ENCODE data around the gene C1orf174.

The C1orf174 gene

GRCh38 chr1:3939242-3940080 is 39.4 kb upstream of the C1orf174 start:
- DNase-seq (ENCODE audit: insufficient read length) (no peak), FAIRE-seq (no peak)
- no peak for TF ChIP-seq POLR2A (IDR thresholded peaks at IDR 0.05; ENCODE audit: low read depth, low read length)
- no peak for TF ChIP-seq POLR2AphosphoS5 (IDR thresholded peaks at IDR 0.05; ENCODE audit: low read depth, low read length)
- no peak for TF ChIP-seq TAF1 (IDR thresholded peaks at IDR 0.05; ENCODE audit: borderline replicate concordance, low read depth, low read length)

DNA sequence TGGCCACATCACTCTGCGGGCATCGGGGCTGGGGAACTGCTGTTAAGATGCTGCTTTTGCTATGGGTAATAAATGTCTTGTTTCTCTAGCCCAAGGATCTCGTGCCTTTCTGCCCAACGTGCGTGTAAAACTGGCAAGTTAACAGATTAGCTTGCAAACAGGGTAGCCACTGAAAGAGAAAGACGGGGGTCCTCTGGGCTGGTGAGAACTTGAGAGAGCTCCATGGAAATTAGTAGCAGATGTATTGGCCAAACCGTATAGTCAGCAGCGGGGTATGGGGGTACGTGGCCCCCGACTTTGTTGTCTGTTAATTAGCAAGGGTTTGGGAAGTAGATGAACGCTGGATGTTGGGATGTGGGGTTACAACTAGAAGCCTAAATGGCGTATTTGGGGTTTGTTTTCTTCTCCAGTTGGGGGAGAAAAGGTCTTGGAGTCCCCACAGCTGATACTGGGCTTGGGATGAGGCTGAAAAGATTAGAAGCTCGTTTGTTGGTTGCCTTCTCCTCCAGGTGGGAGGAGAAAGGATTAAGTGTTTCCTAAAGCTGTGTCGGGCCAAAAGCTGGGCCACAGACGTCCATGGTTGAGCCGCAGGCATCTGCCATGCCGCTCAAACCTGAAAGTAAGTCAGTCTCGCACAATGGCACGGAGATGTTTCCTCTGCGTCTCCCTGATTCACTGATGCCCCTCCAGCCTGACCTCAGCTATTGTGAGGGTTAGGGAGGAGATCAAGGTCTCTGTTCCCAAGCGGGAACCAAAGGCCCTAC is 32.3 kb upstream of the C1orf174 start:
- no peak for TF ChIP-seq POLR2AphosphoS5 (IDR thresholded peaks at IDR 0.05; ENCODE audit: low read depth, low read length)
- no peak for TF ChIP-seq POLR2A (IDR thresholded peaks at IDR 0.05; ENCODE audit: low read depth, low read length)
- no peak for TF ChIP-seq TAF1 (IDR thresholded peaks at IDR 0.05; ENCODE audit: borderline replicate concordance, low read depth, low read length)
- DNase-seq (ENCODE audit: insufficient read length): no peak
- no peak for FAIRE-seq

GRCh38 chr1:3931007-3931912 is 31.2 kb upstream of the C1orf174 start:
- DNase-seq (ENCODE audit: insufficient read length) (no peak), FAIRE-seq (no peak)
- TF ChIP-seq TAF1 (IDR thresholded peaks at IDR 0.05; ENCODE audit: borderline replicate concordance, low read depth, low read length) (no peak), POLR2AphosphoS5 (IDR thresholded peaks at IDR 0.05; ENCODE audit: low read depth, low read length) (no peak), POLR2A (IDR thresholded peaks at IDR 0.05; ENCODE audit: low read depth, low read length) (no peak)

- TF ChIP-seq POLR2AphosphoS5 (IDR thresholded peaks at IDR 0.05; ENCODE audit: low read depth, low read length) (no peak), POLR2A (IDR thresholded peaks at IDR 0.05; ENCODE audit: low read depth, low read length) (no peak), TAF1 (IDR thresholded peaks at IDR 0.05; ENCODE audit: borderline replicate concordance, low read depth, low read length) (no peak)
- DNase-seq (ENCODE audit: insufficient read length): no peak
- FAIRE-seq: no peak
Observed at GRCh38 chr1:3930301-3931006, 30.4 kb upstream of the C1orf174 start.

- FAIRE-seq: no peak
- TF ChIP-seq TAF1 (IDR thresholded peaks at IDR 0.05; ENCODE audit: borderline replicate concordance, low read depth, low read length): no peak
- no peak for TF ChIP-seq POLR2A (IDR thresholded peaks at IDR 0.05; ENCODE audit: low read depth, low read length)
- TF ChIP-seq POLR2AphosphoS5 (IDR thresholded peaks at IDR 0.05; ENCODE audit: low read depth, low read length): no peak
- DNase-seq (ENCODE audit: insufficient read length): no peak
Observed at GRCh38 chr1:3929126-3929525, 29.1 kb upstream of the C1orf174 start.

DNA sequence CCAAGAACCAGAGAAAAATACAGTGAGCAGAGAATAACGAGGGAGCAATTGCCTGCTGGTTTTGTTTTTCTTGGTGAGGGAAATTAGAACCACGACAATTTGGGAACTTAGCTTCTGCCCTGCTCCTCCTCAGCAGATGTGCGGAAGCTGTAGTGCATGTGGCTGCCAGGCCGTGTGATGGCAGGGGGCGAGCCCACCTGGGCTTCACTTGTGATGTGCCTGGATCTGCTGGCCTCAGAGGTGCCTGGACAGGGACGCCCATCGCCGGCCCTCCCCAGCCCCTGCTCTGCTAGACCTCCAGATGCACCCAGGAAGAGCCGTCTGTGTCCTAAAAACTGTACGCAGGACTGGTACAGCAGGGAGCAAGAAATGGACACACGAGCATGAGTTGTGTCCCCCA is 28.5 kb upstream of the C1orf174 start:
- no peak for DNase-seq (ENCODE audit: insufficient read length)
- no peak for TF ChIP-seq TAF1 (IDR thresholded peaks at IDR 0.05; ENCODE audit: borderline replicate concordance, low read depth, low read length)
- TF ChIP-seq POLR2A (IDR thresholded peaks at IDR 0.05; ENCODE audit: low read depth, low read length): no peak
- no peak for TF ChIP-seq POLR2AphosphoS5 (IDR thresholded peaks at IDR 0.05; ENCODE audit: low read depth, low read length)
- FAIRE-seq: no peak

GRCh38 chr1:3926956-3927355 is 26.9 kb upstream of the C1orf174 start:
- TF ChIP-seq POLR2AphosphoS5 (IDR thresholded peaks at IDR 0.05; ENCODE audit: low read depth, low read length) (no peak), TAF1 (IDR thresholded peaks at IDR 0.05; ENCODE audit: borderline replicate concordance, low read depth, low read length) (no peak), POLR2A (IDR thresholded peaks at IDR 0.05; ENCODE audit: low read depth, low read length) (no peak)
- FAIRE-seq (no peak), DNase-seq (ENCODE audit: insufficient read length) (no peak)

DNA sequence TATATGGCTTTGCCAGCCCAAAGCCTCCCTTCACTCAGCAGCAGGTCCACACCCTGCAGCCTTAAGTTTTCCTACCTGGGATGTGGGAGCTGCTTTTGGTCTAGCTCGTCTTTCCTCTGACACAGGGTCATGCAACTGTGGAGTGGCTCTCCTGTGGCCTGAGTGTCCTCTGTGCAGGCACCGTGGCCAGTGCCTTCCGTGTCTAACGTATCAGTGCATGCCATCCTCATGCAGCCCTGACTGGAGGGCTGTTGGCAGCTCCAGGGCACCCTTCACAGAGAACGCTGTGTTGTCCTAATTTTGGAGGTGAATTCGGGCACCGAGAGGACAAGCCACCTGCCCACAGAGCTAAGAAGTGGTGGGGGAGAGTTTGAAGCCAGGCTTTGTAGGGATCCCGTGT is 25.7 kb upstream of the C1orf174 start:
- FAIRE-seq (no peak), DNase-seq (ENCODE audit: insufficient read length) (no peak)
- TF ChIP-seq TAF1 (IDR thresholded peaks at IDR 0.05; ENCODE audit: borderline replicate concordance, low read depth, low read length): no peak
- TF ChIP-seq POLR2AphosphoS5 (IDR thresholded peaks at IDR 0.05; ENCODE audit: low read depth, low read length): no peak
- TF ChIP-seq POLR2A (IDR thresholded peaks at IDR 0.05; ENCODE audit: low read depth, low read length): no peak

- TF ChIP-seq POLR2A (IDR thresholded peaks at IDR 0.05; ENCODE audit: low read depth, low read length) (no peak), TAF1 (IDR thresholded peaks at IDR 0.05; ENCODE audit: borderline replicate concordance, low read depth, low read length) (no peak), POLR2AphosphoS5 (IDR thresholded peaks at IDR 0.05; ENCODE audit: low read depth, low read length) (no peak)
- DNase-seq (ENCODE audit: insufficient read length) (no peak), FAIRE-seq (no peak)
Observed at GRCh38 chr1:3925256-3925655, 25.2 kb upstream of the C1orf174 start.

- FAIRE-seq (no peak), DNase-seq (ENCODE audit: insufficient read length) (no peak)
- TF ChIP-seq TAF1 (IDR thresholded peaks at IDR 0.05; ENCODE audit: borderline replicate concordance, low read depth, low read length): no peak
Observed at GRCh38 chr1:3924825-3925220, 24.8 kb upstream of the C1orf174 start.
